ENCODE data around the gene AOPEP.

Gene AOPEP

DNA sequence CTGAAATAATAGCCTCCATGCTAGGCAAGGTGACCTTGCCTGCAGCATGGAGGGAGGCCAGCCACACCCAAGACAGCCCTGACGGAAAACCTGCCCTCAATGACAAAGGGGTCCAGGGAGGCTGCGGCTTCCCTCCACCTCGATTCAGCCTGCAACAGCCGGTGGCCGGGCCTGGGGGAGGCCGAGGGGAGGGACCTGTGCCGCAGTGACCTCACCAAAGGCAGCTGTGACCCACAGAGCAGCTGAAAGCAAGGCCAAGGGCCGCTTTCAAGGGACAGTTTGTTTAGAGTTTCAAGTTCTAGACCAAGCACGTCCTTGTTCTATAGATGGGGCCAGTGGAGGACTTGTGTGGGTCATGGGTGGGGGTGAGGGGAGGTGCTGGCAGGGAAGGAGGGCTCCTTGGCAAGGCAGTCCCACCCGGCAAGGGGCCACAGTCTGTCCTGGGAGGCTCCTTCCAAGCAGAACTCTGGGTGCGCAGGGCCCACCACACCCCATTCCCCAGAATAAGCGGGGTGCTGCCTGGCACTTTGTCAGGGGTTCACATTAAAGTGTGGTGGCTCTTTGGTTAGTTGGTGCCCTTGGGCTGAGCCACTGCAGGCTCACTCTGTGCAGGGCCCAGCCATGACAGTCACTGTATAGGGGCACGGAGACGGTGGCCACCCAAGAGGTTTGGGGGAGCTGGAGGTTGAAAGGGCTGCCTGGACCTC is 364.5 kb downstream of the AOPEP start:
- no peak for DNase-seq

DNA sequence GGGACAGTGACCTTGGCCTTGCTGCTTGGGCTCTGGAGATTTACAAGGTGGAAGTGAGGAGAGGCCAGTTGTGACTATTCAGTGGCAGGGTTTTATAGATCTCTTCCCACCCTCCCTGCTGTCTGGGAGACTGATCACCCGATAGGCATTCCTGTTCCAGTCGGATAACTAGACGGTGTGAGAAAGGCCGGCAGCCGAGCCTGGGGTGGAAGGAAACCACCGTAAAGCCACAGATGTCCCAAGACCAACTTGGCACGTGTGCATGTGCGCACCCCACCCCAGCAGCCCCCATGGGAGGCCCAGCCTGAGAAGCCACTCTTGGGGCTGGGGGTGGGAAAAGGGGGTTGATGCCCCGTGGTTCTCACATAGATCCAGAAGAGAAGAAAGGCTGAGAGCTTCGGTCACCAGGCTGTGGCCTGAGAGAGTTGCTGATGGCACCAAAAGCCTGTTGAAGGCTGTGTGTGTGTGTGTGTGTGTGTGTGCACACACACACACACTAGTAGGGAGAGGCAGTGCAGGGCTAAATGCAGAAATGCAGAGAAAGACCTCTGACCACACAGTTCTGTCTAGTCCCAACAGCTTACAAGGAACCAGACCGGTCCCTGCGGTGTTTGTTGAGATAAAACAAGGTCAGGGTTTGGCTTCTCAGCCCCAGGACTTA is 365.2 kb downstream of the AOPEP start:
- no peak for DNase-seq

DNA sequence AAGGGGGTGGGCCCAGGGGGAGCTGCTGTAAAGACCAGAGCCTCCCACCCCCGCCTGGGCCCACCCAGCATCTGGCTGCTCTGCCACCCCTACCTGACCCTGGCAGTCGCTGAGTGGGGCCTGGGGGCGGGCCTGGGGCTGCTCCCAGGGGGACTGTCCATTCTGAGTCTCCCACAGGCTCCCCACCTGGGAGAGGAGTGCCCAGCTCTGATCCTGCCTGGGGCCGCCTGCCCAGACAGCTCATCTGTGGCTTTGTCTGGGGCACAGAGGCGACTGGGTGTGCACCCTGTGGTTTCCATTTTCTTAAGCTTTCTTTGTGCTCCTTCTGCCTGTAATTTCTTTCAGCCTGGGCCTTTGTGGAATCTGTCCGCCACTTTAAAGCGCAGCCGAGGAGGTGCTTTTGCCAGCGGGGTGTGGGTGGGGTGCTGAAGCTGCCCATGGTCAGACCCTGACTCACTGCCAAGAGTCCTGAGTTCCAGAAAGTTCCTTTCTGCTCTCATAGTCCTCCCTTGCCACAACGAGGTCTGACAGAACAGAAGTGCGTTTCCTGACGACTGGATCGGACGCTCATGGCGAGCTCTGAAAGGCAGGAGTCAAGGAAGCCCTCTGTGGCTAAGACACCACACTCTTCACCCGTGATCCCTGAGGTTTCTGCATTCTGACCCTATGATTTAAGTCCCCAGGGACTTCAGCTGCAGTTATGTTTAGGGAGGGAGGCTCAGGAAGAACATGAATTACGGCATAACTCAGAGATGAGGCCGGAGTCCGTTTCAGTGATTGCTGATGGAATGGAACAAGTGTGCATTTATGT is 366.0 kb downstream of the AOPEP start:
- no peak for DNase-seq

DNA sequence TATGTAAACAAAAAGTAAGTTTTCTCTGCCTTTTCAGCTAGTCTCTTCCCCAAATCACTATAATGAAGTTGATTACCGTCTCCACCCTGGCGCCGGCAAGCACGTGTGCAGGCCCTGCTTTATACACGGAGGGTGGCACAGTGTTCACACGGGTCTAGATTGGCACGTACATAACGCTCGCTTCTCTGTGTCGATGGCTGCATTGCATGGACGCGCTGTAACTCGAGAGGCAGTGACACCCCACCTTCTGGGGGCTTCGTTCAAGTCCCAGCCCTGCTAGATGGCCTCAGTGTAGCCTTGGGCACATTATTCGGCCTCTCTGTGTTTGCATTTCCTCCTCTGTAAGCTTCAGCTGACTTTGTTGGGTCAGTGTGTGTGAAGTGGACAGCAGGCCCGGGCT is 367.1 kb downstream of the AOPEP start:
- no peak for DNase-seq

DNA sequence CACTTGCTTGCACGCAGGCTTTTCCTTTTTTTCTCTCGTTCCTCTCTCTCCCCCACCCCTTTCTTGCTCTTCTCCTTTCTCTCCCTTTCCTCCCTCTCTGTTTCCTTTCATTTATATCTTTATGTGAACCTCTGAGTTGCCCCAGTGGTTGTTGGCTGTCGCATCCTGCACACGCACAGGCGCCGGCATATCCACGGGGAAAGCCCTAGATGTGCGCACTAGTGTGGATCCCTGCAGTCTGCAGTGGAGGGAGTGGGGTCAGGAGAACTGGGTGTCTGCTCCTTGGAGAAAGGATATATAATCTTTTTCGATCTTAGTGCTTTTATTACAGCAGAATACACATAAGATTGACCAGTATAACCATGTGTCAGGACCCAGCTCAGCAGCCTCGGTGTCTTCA is 367.5 kb downstream of the AOPEP start:
- DNase-seq, result no peak

DNA sequence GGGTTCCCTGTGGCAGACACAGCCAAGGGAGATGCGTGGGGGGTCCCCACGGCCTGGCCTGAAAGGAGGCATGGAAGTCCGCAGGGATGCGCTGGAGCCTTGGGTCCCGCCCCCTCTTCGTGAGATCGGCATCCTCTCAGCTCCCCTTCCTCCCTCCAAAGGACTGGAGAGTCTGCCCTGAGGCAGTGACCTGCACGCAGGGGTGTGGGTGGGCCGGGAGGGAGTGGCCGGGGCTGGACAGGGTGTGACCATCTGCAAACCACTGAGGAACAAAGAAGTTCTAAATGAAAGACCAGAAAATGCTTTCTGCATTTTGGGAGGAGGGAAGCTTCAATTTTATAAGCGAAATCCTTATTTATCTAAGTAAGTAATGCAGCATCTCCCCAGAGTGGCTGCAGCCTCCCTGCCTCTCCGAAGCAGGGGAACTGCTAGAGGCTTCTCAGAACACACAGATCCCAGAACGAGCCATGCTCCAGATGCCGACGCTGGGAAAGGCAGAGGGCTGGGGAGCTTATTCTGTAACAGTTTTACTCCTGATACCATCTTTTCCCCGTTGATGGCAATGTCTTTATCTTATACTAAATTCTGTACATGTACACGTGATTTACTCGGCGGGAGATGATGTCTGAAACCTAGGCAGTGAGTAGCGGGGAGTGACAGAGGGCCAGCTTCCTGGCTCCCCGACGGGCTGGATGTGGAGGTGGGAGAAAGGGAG is 369.3 kb downstream of the AOPEP start:
- DNase-seq, result no peak

DNA sequence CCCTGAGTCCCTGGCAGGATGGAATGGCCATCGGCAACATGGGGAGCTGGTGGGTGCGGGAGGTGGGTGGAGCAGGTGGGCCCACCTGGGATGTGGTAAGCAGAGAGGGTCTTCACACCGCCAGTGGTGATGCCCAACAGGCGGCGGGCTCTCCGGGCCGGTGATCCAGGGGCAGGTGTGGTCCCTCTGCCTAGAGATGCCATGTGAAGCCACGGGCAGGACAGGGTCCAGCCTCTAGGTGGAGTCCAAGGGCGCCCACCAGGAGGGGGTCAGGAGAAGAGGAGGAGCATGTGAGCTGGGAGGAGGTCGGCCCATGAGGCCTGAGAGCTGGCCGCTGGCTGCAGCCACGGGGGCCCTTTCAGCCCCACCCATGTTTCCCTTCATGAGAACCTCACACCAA is 369.9 kb downstream of the AOPEP start:
- DNase-seq, result no peak

DNA sequence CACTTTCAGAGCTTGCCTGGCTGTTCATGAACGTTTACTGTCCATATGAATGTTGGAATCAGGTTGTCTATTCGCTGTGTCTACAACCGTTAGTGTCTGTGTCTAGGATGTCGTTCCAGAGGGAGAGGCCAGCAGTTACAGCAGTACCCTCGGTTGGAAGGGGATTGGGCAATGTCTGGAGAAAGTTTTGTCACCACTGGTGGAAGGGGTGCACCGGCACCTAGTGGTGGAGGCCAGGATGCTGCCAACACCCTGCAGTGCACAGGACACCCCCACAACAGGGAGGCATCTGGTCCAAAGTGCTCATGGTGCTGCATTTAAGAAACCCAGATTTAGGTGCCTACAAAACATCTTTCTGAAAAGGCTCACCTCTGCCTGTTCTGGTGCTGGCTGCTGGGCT is 370.3 kb downstream of the AOPEP start:
- no peak for DNase-seq

DNA sequence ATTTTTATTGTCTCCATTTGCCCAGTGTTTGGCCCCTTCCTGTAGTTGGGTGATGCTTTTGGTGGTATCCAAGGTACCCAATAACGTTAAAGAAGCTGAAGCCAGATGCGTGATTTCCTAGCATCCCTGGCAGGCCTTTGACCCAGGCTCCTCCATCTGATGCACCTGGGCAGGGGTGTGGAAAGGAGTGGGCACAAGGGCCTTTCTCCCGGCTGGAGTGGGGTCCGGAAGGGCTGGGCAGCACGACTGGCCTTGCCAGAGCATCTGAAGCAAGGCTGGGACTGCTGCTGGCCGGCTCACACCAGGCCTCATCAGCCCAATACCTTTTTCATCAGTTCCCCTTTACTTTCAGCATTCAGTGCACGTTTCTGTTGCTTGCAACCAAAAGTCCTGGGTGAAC is 370.8 kb downstream of the AOPEP start:
- no peak for DNase-seq

DNA sequence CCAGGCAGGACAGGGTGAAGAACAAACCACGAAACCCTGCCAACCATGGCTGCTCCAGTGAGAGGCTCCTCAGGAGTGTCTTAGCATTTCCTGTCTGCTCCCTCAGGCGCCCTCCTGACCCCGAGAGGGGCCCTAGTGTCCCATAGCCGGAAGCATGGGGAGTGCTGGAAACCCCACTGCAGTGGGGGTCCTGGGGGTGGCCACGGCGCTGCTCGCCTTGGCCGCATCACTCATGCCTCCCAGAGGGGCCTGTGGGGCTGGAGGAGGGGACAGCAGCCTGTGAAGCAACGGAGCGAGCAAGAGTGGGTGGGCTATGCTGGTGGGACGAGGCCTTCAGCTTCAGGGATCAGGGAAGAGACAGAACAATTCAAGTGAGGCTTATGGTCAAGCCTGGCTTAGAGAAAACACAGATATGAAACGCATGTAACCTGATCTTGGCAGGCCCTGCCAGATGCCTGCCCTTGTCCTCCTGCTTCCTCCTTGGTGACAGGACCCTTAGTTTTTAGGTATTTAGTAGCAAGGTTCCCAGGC is 372.0 kb downstream of the AOPEP start:
- DNase-seq, result no peak

DNA sequence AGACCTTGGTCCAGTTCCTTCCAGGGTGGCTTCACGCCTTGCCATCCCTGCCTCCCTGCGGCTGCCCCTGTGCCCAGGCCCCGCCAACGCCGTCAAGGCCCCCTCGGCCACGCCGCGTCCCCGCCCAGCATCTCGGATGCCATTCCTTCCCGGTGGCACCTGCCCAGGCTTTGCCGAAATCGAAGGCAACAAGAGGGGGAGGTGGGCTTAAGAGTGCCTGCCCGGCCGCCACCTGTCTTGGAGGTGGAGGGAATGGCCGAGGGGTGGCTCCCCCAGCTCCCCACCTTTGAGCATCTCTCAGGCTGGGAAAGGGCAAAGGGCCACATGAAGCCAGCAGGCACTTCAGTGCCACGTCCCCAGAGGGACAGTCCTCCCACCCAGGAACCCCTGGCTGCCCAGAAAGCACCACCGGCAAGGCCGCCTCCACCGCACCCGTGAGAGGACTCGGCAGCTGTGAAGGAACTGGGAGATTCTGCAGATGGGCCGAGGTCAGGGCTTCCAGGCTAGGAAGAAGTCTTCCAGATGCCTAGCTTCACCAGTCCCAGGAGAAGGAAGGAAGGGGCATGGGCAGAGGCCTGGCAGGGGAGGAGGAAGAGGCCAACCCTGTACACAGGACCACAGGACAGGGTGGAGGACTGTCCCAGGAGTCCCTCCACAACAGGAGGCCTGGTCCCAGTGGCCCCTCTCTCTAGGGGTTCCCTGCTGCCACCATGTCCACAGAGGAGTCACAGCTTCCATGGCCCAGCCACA is 373.0 kb downstream of the AOPEP start:
- no peak for DNase-seq

DNA sequence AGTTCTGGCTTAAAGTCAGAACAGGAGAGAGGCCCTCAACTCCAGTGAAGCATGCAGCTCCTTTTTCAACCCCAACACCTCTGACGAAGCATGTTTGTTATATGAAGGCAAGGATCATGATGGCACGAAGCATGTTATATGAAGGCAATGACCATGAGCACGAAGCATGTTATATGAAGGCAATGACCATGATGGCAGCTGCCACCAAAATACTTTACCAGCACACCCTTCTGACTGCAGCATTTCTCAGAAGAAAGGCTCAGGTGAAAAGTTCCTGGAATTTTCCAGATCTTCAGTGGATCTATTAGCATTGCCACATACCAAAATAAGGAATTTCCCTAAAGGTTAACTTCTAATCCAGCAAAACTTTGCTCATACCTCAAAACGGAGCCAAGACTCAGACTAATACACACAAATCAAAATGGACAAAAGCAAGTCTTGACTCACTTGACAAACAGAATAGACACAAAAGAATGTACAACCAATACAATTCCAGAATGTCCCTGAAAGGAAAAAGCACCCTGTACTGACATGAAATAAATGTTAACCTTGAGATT is 373.6 kb downstream of the AOPEP start:
- no peak for DNase-seq

DNA sequence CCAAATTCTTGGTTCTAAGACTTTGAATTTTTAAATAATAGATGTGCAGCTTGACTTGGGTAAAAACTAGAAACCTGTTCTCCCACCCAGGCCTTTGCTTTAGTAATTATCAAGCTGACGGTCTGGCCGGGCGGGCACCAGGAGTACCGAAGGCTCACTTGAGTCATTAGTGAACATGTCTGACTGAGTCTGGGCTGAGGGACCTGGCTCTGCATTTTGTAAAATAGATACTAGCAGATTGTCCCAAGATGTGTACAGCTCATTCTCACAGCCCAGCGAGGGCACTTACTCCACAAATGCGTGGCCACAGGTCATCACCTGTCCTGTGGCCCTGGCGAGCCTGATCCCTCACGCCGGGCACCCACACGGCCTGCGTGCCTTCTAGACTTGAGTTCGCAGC is 374.8 kb downstream of the AOPEP start:
- no peak for DNase-seq

DNA sequence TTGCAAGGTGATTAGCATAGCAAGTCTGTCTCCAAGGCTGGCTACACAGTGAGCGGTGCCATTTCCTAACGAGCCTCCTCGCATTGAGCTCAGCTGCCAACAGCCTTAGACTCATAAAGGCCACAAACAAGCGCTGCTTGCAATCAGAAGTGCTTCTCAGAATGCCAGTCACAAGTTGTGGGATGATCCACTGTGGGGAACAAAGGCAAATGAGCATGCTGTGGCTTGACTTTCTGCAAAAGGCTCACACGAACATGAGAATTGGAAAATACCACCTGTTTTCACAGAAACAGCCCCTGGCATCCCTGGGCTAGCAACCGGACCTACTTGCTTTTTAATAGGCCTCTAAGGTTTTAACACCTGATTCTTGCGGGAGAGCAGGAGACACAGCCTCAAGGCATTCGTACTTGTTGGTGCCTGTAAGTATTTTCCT is 375.5 kb downstream of the AOPEP start:
- no peak for DNase-seq

DNA sequence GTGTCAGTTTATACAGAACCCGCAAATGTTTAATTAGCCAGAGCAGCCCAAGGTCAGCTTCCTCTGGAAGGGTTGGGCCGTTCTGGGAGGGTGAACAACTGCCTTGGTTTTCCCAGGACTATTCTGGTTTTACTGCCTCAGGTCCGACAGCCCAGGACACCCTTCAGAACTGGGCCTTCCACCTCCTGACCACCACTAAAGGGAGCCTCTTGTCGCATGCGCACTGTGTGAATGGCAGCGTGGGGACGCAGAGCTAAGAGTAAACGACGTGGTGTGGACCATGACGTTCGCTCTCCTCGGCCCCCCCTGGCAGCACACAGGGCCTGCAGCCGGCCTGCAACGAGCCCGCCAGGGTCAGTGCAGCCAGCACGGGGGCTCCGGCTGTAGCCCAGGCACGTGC is 376.1 kb downstream of the AOPEP start:
- no peak for DNase-seq

DNA sequence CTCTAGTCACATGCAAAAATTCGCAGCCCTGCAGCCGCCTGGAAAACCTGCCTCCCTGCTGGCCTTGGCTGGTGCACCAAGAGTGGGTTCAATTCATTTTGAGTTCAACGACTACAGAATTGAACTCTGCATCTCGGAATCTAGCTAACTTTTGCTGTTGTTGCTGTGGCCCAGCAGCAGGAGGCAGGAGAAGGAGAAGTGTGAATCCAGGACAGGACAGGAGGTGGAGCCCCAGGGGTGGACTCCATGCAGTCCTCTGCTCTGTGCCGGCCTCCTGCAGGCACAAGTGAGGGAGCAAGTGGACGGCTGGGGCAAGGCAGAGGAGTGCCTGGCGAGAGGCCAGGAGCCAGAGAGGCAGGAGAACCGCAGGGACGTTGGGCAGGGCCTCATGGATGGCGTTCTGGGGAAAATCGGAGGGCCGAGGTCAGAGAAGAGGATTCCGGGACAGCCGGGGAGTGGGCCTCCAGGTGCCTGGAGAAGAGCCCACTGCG is 376.8 kb downstream of the AOPEP start:
- no peak for DNase-seq

DNA sequence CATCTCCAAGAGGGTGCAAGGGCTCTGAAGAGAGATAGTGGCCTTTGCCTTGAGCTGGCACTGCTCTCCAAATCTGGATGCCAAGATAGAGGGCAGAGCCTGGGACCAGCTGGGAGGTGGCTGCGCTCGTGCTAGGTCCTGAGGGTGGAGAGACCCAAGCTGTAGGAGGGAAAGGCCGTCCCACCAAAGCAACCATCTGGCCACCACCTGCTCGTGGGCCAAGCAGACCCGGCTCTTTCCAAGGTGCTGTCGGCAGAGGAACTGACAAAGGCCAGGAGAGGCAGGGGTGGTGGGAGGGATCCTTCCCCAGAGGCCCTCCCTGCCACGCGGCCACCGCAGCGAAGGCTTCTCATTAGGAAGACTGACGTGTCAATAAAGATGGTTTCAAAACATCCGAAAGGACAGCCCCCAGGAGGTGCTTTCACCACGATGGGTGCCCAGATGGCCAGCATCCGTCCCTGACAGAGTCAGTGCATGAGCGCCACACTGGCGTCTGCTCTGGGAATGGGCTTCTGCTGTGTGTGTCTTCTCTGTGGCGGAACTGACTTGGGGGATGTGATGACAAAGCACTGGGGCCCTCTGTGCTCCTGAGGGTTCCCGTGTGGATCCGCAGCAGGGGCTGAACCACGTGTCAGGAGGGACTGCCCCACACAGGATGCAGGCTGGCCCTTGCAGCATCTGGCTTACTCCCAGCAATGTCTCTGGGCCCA is 377.5 kb downstream of the AOPEP start:
- DNase-seq, result no peak

DNA sequence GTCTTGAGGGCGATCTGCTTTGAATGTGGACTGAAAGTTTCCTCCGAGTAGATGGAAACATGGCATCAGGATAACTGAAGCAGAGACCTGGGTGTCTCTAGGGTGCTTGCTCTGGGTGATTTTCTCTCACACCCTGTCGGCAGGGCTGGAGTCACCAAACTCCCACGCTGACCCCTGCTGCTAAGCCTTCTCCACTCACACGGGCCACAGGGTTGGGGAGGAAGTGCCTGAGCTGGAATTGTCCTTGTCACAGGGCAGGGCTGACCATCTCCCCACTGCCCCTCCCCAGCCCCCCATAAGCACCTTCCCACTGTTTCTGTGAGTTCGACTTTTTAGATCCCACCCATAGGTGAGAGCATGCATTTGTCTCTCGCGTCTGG is 378.1 kb downstream of the AOPEP start:
- no peak for DNase-seq

DNA sequence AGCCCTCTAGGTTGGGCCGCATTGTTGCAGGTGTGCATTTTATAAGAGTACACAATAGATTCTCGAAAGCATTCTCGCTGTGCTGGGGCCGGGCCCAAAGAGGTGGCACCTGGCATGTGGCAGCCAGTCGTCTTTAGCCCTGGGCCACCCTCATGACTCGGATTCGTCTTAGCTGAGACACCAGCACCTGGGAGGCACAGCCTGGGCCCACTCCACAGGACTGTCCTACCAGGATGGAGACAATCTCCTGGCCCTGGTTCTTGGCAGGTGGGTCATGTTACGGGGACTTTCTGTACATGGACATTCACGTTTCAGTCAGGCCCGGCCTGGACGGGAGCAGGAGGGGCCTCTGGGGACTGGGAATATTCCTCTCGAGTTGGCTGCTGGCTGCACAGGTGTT is 378.5 kb downstream of the AOPEP start:
- no peak for DNase-seq

DNA sequence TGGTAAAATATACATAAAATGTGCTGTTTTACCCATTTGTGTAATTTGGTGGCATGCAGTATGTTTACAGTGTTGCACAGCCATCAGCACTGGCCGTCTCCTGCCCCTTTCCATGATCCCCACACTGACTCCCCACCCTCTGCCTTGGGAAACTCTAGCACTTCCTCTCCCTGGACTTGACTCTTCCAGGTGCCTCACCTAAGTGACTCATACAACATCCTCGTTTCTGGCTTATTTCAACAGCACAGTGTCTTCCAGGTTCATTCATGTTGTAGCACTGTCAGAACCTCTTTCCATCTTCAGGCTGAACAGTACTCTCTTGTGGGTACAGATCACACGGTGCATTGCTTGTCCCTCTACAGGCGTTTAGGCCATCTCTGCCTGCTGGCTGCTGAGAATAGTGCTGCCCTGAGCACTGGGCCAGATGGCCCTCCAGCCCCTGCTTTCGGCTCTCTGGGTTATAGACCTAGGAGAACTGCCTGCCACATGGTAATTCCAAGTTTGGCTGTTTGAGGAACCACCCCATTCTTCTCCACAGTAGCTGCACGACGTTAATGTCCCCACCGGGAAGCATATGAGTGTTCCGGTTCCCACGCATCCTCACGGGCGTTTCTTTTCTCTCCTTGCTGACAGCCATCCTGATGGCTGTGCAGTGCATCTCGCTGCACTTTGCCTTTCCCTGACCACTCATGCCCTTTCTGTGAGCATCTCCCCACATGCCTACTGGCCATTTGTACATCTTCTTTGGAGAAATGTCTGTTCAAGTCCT is 379.2 kb downstream of the AOPEP start:
- no peak for DNase-seq
